Occipital lobe (tissue), 2 donors: Measurements from ENCODE around the gene TRPM1. TPM values are rescaled to one million over a fixed set of nuclear protein-coding genes. Genes with fewer than 3 reads are reported as not detected.

Source experiments
- DNase-seq: peaks from one replicate; lab custom pipeline; 2025; lab: John Stamatoyannopoulos, UW
- total RNA-seq: library from RNA; depleted of rRNA; stranded (reverse); fragments of >200 nt; gene quantifications from one replicate; pipeline ENCODE4 v1.2.3, GENCODE V29; 2014

The TRPM1 gene
- total RNA-seq, result not detected

DNA sequence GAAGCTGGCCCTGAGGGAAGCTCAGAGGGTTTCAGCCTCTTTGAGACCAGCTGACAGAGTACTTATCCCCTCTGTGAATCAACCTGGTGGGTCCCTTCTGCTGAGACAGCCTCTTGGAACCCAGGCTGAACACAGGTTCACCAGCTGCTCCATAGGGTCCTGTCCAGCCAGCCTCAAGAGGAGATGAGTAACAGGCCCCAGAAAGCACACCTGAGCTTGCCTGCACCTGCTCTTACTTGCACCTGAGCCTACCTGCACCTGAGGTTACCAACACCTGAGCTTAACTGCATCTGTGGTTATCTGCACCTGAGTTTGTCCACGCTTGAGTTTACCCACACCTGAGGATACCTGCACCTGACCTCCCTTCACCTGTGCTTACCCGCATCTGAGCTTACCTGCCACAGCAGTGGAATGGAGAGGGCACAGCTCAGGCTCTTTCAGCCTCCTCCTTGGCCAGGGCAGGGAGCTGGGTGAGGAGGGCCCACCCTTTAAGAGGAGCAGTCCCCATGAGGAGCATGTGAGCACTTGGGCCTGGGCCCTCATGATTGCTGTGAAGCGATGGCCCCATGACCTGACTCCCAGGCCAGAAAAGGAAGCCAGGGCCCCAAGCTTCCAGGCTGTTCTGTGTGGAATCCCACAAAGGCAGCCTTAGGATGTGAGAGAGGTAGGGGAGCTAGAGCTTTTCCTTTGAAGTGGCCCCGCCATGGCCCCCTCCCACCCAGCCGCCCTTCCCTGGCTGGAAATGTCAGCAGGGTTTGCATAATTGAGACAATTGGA, at the start of gene TRPM1:
Gene TRPM1, minus strand, starts transcription at position 464 of the 777 bp plus-strand sequence. CDS start 20,370 bp downstream, outside the sequence.
- no peak for DNase-seq

DNA sequence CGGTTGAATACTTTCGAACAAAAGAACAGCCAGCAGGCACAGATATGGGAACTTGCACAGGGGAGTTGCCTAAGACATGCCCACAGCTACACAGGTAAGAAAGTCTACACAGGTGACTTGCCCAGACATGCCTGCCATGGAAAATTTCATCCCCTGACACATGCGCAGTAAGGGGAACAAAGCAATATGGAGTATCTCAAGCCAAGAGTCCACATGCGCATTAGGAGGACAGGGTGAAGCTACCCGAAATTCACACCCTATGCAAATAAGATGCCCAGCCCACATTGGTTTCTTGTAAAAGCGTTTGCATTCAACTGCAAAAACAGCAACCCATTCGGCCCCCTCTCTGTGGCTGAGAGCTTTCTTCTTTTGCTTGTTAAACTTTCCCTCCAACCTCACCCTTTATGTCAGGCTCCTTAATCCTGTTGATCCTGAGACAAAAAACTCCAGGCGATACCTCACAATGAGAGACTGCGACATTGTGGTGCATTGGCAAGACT, 49.3 kb upstream of the TRPM1 start:
- no peak for DNase-seq

GRCh38 chr15:31149987-31150386, 48.5 kb upstream of the TRPM1 start:
- no peak for DNase-seq

DNA sequence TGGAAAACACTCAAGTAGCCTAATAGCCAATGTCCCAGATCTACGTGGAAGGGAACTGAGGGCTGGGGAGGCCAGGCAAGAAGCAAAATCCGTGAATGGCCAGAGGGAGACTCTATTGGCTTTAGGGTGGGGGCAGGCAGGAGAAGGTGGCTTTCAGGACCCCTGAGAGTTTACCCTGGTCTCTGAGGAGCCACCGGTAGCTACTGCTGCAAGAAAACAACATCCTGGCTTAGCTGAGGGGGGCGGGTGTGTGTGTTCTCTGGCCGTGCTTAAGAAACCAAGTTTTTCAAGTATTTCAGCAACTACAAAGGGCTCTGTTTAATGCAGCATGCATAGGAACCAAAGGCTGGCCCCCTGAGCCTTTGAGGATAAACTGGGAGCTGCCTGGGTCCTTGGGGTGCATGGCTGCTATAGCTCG, 47.6 kb upstream of the TRPM1 start:
- DNase-seq, result no peak

DNA sequence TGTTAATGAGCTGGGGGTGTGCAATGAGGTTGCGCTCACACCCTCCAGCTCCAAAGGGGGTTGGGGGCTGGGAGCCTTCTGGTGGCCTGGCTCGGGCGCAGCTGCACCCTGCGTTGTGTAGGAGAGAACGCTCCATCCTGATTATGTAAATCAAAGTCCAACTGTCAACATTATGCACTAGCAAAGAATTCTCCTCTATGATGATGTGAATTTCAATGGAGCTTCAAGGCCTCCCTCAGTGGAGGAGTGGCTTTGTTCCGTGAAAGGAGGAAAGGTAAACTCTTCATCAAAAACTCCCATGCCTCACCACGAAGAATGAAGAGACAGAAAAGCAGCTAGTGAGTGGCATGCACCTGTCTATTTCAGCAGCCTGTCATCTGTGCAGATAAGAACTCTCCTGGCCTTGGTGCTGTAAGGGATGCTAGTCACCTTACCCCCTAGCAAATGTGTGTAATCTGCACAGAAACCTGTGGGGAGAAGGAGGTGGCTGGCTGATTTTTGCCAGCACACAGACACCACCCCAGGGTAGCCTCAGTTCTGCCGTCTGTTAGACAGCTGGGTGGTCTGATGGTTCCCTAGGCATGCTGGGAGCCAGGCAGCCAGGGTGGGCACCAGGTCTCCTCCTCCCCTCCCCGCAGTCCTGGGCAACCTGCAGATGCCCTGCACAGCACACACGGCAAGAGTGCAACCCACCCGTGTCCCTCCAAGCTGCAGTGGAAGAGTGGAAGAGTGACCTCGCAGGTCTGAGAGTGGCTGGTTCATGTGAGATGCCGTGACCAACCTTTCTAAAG, 47.0 kb upstream of the TRPM1 start:
- no peak for DNase-seq

GRCh38 chr15:31147944-31148296, 46.4 kb upstream of the TRPM1 start:
- DNase-seq, result no peak

DNA sequence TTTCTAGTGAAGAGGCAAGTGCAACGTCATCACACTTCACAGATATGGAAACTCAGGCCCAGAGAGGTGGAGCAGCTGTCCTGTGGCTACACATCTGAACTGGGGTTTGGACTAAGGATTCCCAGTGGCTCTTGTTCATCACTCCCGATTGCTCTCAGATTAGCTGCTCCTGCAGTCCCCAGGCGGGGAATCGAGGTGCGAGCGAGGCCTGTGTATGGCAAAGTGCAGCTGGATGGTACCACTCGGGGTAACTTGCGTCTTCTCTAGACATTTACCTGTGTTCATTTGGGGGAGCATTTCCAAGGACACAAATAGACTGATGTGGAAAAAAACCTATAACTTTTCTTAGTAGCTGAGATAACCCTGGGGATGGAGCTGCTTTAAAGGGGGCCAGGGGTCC, 45.9 kb upstream of the TRPM1 start:
- DNase-seq, result no peak

DNA sequence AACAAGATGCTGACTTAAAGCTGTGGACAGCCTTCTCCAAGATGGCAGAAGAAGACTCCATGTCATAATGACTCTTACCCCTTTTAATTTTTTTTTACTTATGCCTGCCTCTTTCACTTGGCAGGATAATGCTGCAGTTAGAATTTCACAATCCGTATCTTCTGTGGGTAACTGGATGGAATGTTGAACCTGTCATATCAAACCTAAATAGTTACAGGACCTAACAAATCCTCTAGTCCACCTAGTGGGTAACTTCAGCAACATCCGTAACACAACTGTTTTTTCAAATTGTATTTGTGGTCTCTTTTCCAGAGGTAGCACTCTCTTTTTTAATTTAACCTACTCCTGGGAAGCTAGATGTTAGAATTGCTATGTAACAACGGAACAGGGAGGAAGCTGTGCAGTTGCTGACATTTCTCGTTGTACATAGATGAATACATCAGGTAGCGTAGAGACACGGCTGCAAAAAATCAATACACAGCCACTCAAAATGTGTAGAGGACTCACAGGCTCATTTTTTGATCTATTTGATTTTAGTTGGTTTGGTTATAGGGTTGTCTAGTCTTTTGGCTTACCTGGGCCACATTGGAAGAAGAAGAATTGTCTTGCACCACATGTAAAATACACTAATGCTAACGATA, 43.9 kb upstream of the TRPM1 start:
- no peak for DNase-seq

DNA sequence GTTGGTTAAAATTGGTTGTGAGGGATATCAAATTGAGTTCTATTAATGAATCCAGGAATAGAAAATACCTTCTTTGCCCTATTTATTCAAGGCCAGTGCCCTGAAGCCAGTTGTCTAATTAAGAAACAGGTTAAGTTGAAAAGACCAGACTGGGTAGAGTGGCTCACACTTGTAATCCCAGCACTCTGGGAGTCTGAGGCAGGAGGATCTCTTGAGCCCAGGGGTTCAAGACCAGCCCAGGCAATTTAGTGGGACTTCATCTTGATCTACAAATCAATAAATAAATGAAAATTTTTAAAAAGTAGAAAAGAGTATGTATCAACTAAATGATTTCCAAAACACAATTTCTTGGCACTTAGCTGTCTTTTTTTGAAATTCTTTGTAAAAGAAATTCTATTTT, 40.3 kb upstream of the TRPM1 start:
- no peak for DNase-seq

DNA sequence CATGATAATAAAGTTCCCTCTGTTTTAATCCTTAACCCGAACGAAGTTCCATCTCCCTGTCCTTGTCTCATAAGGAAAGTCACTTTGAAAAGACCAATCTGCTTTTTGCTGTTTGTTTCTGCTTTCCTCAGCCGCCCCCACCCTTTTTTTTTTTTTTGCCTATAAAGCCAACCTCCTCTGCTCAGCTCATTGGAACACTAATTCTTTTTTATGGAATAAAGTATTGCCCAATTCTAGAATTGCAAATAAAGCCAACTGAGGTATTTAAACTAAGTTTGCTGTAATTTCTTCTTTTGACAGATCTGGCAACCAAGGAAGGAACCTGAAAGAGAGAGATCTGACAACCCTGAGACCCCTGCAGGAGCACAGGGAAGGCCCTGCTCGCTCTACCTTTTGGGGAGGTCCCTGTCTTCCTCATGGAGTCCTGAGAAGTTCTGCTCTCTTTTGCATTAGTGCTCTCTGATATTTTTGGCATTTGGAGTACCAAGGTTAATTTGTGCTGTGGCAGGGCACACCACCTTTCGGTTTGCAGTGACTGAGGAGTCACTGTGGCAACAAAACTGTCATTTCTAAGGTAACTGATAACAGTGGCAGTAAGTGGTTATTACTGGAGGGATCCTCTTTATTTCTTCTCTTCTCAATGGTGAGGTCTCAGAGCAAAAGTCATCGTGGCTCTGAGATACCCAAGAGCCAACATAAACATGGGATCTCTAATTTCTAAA, 35.2 kb upstream of the TRPM1 start:
- DNase-seq, result no peak

- DNase-seq, result no peak
Measured at GRCh38 chr15:31136016-31136415, 34.5 kb upstream of the TRPM1 start.

- DNase-seq, result no peak
Measured at GRCh38 chr15:31135523-31135922, 34.0 kb upstream of the TRPM1 start.

DNA sequence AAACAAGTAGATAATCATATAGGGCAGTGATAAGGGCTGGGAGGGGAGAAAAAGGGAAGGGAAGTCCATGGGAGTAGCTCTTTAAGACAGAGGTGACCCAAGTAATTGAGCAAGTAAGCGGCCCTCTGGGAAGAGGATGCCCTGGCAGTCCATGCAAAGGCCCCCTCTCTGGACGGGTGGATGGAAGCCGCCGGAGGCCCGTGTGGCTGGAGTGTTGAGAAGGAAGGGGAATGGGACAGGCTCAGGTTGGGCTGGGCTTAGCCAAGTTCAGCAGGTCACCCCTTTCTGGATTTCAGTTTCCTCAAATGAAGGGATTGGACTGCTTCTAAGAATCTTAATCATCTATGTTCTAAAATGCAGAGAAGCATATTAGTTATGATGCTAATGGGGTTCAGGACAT, 32.4 kb upstream of the TRPM1 start:
- no peak for DNase-seq

DNA sequence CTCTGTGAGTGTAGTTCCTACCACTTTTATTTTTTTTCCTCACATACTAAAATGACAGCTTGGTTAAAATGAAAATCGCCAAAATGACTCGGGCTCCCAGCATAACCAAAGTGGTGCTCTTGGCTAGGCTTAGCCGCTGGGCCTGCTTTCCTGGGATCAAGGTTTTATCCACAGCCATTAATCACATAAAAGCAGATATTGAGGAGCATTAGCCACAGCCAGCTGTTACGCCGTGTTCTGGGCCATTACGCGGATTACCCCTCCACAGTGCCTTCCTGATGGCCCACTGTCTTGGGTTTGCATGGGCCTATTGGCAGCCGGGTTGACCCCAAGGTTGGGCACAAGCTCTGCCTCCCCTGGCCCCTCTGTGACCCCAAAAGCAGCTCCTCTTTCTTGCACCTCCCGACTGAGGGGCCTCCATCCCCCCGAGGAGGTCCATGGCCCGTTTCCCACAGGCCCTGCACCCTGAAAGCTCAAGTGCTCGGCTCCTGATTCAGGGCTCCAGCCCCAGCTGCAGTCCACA, 30.4 kb upstream of the TRPM1 start:
- DNase-seq, result no peak

GRCh38 chr15:31130576-31131237, 29.2 kb upstream of the TRPM1 start:
- no peak for DNase-seq

GRCh38 chr15:31129769-31130303, 28.3 kb upstream of the TRPM1 start:
- DNase-seq, result no peak

- DNase-seq, result peak; percentile 48
Measured at GRCh38 chr15:31128919-31129768, 27.6 kb upstream of the TRPM1 start.

DNA sequence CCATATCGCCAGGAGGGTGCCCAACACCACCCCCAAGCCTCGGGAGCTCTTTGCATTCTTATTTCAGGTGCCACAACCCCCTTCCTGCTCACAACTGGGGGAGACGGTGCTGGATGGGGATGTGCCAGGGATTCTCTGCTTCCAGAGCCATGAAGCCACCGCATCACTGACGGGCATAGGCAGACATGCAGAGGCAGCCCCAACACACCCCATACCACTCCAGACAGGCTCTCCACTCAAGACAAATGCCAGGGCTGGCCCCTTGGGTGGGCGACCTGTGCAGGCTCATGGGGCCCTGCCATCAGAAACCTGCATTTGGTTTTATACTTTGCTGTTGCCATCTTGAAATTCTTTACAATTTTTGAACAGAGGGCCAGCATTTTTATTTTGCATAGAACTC, 27.0 kb upstream of the TRPM1 start:
- no peak for DNase-seq

- no peak for DNase-seq
Measured at GRCh38 chr15:31127596-31128261, 26.2 kb upstream of the TRPM1 start.
